HG03520 (cell line): ENCODE measurements around the gene GTPBP6.
"Not testable (repeated sequence)": the region's sequence is repeated elsewhere in the genome, so short reads cannot be mapped to it uniquely, and the experiment has no call there.

Experiments used
- ATAC-seq: cut with Tn5 transposase; IDR thresholded peaks from one replicate; pipeline ENCODE4 v1.9.1; 2021; ENCODE audit warnings: mild to moderate bottlenecking, moderate library complexity; ENCODE audit not compliant: unreplicated experiment

GTPBP6 gene

DNA sequence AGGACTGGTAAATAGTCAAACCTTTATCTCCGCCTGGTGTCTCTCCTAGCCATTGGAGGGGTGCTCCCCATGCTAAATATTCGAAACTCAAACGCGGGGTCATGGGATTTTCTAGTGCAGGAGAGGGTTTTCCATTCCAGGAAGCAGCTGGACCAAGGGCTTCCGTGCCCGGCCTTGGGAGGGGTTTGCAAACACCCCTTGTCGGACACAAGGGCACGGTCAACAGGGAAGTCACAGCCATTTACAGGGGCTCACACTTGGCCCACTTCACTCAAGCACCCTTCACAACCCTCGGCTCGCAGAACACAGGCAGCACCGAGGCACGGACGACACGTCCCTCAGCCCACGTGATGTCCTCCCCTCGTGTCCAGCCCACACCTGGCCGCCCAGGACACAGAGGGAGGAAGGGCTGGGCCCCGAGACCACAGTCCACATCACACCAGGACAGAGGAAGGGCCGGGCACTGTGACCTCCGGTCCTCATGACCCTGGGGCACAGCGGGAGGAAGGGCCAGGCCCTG, 47.7 kb downstream of the GTPBP6 start:
- ATAC-seq = no peak

- no peak for ATAC-seq
These were observed 50.8 kb downstream of the GTPBP6 start for GRCh38 chrX:267771-268261.

DNA sequence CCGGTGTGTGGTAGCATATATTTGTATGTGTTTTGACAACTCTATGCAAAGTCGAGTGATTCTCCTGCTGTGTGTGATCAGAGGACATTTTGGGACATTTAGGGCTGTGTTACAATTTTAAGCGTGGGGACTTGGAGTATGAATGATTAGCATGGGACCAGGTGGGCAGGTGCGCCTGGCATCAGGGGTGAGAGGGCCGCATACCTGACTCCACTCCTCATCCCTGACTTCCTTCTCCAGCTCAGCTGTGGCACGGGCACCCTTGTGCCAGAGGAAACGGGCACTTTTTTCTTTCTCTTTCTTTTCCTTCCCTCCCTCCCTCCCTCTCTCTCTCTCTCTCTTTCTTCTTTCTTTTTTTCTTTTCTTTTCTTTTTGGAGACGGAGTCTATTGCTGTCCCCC, 53.1 kb downstream of the GTPBP6 start:
- ATAC-seq = no peak

DNA sequence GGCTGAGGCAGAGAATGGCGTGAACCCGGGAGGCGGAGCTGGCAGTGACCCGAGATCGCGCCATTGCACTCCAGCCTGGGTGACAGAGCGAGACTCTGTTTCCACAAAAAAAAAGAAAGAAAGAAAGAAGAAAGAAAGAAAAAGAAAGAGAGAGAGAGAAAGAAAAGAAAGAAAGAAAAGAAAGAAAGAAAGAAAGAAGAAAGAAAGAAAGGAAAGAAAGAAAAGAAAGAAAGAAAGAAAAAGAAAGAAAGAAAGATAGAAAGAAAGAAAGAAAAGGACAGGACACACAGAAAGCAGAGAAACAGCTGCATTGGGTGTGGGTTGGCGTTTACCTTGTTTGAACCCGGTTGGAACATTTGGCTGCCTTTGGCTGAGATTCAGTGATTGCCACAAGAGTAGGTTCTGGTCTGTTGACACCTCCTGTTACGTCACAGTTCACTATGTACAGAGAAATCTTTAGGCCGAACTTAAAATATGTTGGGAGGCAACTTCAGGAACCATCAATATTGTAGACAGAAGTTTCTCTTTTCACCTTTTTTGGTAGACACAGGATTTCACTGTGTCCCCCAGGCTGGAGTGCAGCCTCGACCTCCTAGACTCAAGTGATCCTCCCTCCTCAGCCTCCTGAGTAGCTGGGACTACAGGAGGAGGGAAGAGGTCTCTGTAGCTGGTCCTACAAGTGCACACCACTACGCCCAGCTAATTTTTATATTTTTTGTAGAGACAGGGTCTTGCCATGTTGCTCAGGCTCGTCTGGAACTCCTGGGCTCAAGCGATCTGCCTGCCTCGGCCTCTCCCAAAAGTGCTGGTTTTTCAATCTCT, 53.8 kb downstream of the GTPBP6 start:
- no peak for ATAC-seq

DNA sequence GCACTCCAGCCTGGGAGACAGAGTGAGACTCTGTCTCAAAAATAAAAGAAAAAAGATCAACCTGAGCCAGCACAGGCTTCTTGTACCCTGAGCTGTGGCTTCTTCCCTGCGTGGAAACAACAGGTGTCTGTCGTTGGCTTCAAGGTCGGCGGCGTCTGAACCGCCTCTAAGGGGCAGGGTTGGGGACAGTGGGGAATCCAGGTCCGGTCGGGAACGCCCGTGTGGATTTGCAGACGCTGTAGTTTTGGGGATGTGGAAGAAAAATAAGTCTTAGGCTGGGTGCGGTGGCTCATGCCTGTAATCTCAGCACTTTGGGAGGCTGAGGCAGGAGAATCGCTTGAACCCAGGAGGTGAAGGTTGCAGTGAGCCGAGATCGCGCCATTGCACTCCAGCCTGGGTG, 54.6 kb downstream of the GTPBP6 start:
- not testable (repeated sequence) for ATAC-seq

DNA sequence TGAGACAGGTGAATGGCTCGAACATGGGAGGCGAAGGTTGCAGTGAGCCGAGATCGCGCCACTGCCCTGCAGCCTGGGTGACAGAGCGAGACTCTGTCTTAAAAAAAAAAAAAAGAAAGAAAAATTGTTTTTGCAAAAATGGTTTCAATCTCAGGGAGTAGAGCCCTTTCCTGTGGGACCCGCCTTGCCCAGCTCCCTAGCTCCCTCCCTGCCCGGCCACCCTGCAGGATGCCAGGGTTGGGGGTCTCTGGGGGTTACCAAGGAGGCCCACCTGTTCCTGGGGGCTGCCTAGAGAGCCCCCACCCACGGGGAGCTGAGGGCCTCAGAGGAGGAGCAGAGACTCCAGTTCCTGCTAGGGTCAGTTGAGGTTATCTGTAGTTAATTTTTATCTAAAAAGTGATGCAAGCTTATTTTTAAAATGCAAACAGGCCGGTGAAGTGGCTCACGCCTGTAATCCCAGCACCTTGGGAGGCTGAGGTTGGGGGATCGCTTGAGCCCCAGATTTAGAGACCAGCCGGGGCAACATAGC, 56.2 kb downstream of the GTPBP6 start:
- ATAC-seq = peak; percentile 65

DNA sequence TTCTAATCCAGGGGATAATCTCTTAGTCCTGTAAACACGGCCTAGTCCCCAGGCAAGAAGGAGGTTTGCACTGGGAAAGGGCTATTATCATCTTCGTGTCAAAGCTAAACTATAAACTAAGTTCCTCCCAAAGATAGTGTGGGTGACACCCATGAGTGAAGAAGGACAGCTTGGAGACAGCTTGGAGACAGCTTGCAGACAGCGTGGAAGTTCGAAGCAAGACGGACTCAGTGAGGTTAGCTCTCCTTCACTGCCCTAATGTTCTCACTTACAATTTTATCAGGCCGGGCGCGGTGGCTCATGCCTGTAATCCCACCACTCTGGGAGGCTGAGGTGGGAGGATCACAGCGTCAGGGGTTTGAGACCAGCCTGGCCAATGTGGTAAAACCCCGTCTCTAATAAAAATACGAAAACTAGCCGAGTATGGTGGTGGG, 56.7 kb downstream of the GTPBP6 start:
- no peak for ATAC-seq

- ATAC-seq = no peak
These were observed 57.3 kb downstream of the GTPBP6 start for GRCh38 chrX:261167-261918.

DNA sequence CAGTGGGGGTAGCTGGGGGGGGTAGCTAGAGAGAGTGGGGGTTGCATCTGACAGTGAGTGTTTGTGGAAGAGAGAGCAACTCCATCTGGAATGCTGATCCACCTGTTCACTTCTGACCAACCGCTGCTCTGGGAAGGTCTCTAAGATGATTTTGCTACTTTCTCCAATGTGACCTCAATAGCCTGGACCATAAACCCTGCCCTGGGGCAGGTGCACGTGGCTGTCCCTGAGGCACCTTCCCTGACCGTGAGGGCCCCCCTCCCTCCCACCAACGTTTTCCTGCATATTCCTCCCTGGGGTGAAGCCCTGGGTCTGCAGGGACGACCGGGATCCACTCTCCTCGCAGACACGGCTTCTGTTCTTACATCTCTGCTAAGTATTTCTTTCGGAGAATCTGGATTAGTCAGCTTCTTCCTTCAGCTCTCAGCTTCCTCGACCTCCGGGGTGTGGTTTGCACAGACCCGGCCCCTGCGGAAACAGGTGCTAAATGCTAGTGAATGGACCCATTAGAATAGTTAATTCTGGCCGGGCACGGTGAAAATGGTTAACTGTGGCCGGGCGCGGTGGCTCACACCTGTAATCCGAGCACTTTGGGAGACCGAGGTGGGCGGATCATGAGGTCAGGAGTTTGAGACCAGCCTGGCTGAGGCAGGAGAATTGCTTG, 58.8 kb downstream of the GTPBP6 start:
- no peak for ATAC-seq

DNA sequence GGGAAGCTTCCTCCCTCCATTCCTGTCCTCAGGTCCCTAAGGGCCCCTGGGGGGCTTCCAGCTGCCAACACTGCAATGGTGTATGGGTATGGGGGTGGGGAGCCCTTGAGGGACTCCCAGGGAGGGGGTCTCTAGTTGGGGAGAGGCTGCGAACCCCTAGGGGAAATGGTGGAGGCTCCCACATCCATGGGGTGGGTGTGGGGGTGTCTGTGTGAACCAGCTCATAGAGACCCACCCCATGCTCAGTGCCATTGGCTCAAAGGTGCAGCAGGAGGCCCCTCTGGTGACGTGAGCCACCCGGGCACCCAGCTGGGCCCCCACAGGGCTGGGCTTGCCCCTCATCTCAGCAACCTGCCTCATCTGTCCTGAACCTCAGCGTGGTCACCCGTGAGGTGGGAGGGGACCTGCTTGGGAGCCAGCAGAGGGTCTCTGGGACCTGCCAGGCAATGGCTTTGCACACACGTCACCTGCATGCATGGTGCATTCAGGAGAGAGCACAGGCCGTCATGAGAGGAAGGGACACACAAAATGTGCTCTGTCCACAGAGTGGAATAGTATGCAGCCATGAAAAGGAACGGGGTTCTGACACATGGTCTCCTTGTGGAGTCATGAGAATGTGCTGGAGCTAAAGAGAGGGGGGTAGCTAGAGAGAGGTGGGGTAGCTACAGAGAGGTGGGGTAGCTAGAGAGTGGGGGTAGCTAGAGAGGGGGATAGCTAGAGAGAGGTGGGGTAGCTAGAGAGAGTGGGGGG, 60.1 kb downstream of the GTPBP6 start:
- ATAC-seq = no peak

DNA sequence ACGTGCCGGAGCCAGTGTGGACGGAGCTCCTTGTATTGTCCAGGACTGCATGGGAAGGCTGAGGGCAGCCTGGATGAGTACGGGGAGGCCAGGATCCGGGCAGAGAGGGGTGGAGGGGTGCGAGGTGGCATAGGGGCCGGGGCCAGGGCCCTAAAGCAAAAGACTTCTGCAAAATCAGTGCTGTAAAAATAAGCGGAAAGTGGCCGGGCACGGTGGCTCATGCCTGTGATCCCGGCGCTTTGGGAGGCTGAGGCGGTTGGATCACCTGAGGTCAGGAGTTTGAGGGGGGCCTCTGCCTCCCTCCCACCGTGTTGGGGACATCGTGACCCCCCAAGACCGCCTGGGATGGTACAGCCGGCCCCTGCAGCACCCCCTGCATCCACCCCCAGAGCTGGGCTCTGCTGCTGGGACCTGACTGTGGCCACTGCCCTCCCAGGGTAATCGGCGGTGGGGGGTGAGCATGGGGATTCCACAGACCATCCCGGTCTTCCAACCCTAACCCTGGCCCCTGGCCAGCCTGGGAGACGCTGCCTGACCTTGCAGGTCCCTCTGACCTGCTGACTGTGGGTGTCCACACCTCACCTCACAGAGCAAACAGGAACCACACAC, 60.8 kb downstream of the GTPBP6 start:
- ATAC-seq = no peak

- not testable (repeated sequence) for ATAC-seq
These were observed 61.5 kb downstream of the GTPBP6 start for GRCh38 chrX:257054-257453.

- no peak for ATAC-seq
These were observed 62.7 kb downstream of the GTPBP6 start for GRCh38 chrX:255923-256331.
